ENCODE results near the gene CDK17. TPM values are rescaled to one million over a fixed set of nuclear protein-coding genes. Genes with fewer than 3 reads are reported as not detected.

CDK17 gene
- total RNA-seq, 1 donor from 2014 or later: 33.8 TPM

- Mint-ChIP-seq H3K27ac (ENCODE audit: unreplicated experiment) (no peak overlapping the region), H3K36me3 (ENCODE audit: unreplicated experiment) (peaks cover 18% of the 10 kb centered on the region), H3K9me3 (ENCODE audit: unreplicated experiment) (no peaks in the 10 kb centered on the region), H3K4me1 (ENCODE audit: unreplicated experiment) (peaks cover 1% of the 10 kb centered on the region), H3K4me3 (ENCODE audit: unreplicated experiment) (no peak overlapping the region), H3K27me3 (ENCODE audit: unreplicated experiment) (no peaks in the 10 kb centered on the region)
- TF ChIP-seq, protein P1, sequence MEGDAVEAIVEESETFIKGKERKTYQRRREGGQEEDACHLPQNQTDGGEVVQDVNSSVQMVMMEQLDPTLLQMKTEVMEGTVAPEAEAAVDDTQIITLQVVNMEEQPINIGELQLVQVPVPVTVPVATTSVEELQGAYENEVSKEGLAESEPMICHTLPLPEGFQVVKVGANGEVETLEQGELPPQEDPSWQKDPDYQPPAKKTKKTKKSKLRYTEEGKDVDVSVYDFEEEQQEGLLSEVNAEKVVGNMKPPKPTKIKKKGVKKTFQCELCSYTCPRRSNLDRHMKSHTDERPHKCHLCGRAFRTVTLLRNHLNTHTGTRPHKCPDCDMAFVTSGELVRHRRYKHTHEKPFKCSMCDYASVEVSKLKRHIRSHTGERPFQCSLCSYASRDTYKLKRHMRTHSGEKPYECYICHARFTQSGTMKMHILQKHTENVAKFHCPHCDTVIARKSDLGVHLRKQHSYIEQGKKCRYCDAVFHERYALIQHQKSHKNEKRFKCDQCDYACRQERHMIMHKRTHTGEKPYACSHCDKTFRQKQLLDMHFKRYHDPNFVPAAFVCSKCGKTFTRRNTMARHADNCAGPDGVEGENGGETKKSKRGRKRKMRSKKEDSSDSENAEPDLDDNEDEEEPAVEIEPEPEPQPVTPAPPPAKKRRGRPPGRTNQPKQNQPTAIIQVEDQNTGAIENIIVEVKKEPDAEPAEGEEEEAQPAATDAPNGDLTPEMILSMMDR (IDR thresholded peaks at IDR 0.05): no peak
- no peak for DNase-seq (ENCODE audit: extremely low spot score, unreplicated experiment)
Observed at GRCh38 chr12:96327889-96328288, 72.3 kb downstream of the CDK17 start.

GRCh38 chr12:96327346-96327745, 72.9 kb downstream of the CDK17 start:
- TF ChIP-seq, protein P1 (IDR thresholded peaks at IDR 0.05): no peak
- H3K4me3 Mint-ChIP-seq (ENCODE audit: unreplicated experiment): no peak overlapping the region
- H3K27me3 Mint-ChIP-seq (ENCODE audit: unreplicated experiment): no peaks in the 10 kb centered on the region
- no peak for DNase-seq (ENCODE audit: extremely low spot score, unreplicated experiment)
- peaks cover 22% of the 10 kb centered on the region for H3K36me3 Mint-ChIP-seq (ENCODE audit: unreplicated experiment)
- peaks cover 1% of the 10 kb centered on the region for H3K4me1 Mint-ChIP-seq (ENCODE audit: unreplicated experiment)
- no peaks in the 10 kb centered on the region for H3K9me3 Mint-ChIP-seq (ENCODE audit: unreplicated experiment)
- H3K27ac Mint-ChIP-seq (ENCODE audit: unreplicated experiment): no peak overlapping the region

- TF ChIP-seq, protein P1 (IDR thresholded peaks at IDR 0.05): no peak
- Mint-ChIP-seq H3K4me1 (ENCODE audit: unreplicated experiment) (peaks cover 1% of the 10 kb centered on the region), H3K9me3 (ENCODE audit: unreplicated experiment) (no peaks in the 10 kb centered on the region), H3K36me3 (ENCODE audit: unreplicated experiment) (peaks cover 27% of the 10 kb centered on the region), H3K4me3 (ENCODE audit: unreplicated experiment) (no peak overlapping the region), H3K27ac (ENCODE audit: unreplicated experiment) (no peak overlapping the region), H3K27me3 (ENCODE audit: unreplicated experiment) (no peaks in the 10 kb centered on the region)
- no peak for DNase-seq (ENCODE audit: extremely low spot score, unreplicated experiment)
Observed at GRCh38 chr12:96326628-96327227, 73.5 kb downstream of the CDK17 start.

DNA sequence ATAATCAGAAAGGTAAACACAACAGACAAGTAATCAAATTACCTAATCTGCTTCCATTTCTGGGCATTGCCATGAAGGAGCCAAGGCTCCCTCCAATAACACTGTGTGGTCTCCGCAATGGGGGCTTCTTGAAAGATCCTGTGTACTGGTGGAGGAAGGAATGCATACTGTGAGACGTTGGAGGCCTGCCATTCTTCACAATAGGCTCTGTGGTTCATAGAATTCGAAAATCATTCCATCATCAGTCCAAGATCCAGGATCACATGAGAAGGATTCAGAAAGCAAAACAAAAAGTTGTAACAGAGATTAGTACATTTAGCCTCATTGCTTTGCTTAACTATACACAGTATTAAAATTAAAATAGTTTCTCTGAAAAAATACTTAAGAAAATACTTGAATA, 76.3 kb downstream of the CDK17 start:
- TF ChIP-seq, protein P1 (IDR thresholded peaks at IDR 0.05): no peak
- no peak for DNase-seq (ENCODE audit: extremely low spot score, unreplicated experiment)

GRCh38 chr12:96322720-96323119, 77.5 kb downstream of the CDK17 start:
- DNase-seq (ENCODE audit: extremely low spot score, unreplicated experiment): no peak
- Mint-ChIP-seq H3K27me3 (ENCODE audit: unreplicated experiment) (no peaks in the 10 kb centered on the region), H3K27ac (ENCODE audit: unreplicated experiment) (no peak overlapping the region), H3K9me3 (ENCODE audit: unreplicated experiment) (no peaks in the 10 kb centered on the region), H3K4me1 (ENCODE audit: unreplicated experiment) (peaks cover 1% of the 10 kb centered on the region), H3K36me3 (ENCODE audit: unreplicated experiment) (peaks cover 22% of the 10 kb centered on the region), H3K4me3 (ENCODE audit: unreplicated experiment) (no peak overlapping the region)
- TF ChIP-seq, protein P1 (IDR thresholded peaks at IDR 0.05): no peak

More for the DNA sequence above, 76.3 kb downstream of the CDK17 start:
- Mint-ChIP-seq H3K27ac (ENCODE audit: unreplicated experiment) (no peak overlapping the region), H3K4me3 (ENCODE audit: unreplicated experiment) (no peak overlapping the region), H3K27me3 (ENCODE audit: unreplicated experiment) (no peaks in the 10 kb centered on the region), H3K36me3 (ENCODE audit: unreplicated experiment) (peaks cover 19% of the 10 kb centered on the region), H3K4me1 (ENCODE audit: unreplicated experiment) (peaks cover 1% of the 10 kb centered on the region), H3K9me3 (ENCODE audit: unreplicated experiment) (no peaks in the 10 kb centered on the region)
